GM18499 (cell line): ENCODE measurements around the gene RMND5B.

Source experiments
- ATAC-seq: cut with Tn5 transposase; IDR thresholded peaks from one replicate; pipeline ENCODE4 v1.9.1; 2021; ENCODE audit warnings: moderate number of reproducible peaks; ENCODE audit not compliant: insufficient read depth, unreplicated experiment

The RMND5B gene

DNA sequence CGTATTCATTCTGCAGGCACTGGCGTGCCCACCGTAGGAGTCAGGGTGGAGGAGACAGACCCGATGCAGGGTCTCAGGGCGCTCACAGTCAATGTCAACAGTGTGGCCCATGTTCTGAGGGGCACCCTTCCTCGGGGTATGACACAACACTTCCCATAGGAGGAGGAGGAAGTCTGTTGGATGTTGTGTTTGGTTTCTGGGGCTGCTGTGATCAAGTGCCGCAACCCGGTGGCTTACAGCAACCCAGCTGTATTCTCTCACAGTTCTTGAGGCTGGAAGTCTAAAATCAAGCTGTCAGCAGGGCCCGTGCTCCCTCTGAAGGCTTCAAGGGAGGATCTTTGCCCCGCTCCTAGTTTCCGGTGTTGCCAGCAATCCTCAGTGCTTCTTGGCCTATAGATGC, 67.9 kb downstream of the RMND5B start:
- no peak for ATAC-seq

DNA sequence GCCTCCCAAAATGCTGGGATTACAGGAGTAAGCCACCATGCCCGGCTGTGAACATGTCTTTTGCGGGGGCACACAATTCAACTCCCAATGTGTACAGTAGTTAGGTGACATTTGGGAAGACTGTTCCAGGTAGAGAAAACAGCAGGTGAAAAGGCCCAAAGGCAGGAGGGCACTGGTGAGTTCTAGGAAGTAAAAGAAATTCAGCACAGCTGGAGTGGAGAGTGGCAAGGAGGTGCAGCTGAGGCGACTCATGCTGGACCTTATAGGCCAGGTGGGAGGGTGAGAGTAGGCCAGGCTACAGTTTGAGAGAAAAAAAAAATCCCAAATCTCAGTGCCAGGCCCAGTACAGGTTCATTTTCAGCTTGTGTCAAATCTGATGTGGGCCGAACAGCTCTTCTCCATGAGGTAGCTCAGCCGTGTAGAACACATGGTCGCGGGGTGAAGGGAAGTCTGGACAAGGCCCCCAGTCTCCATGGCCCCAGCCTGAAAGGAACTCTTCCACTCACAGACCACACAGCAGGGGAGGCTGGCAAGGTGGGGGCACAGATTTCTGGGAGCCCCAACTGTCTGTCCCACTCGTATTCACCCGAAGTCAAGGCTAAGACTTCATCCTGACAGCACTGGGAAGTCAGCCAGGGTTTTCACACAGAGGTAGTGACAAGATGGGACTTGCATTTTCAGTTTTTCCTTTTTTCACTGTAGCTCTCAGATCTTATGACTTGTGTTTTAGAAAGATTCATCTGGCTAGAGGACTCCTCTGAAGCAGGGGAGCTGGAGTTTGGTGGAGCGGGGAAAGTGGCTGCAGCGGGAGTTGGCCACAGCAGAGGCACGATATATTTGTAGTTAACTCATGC, 69.0 kb downstream of the RMND5B start:
- ATAC-seq, result no peak
